SJCRH30 (cell line): ENCODE results near the gene CLIC2. TPM values are rescaled to one million over a fixed set of nuclear protein-coding genes. Genes with fewer than 3 reads are reported as not detected.
"Not testable (repeated sequence)": the region's sequence is repeated elsewhere in the genome, so short reads cannot be mapped to it uniquely, and the experiment has no call there.

Experiments
- DNase-seq, 2 experiments: peaks; one replicate each; pipeline ENCODE4 v3.0.0-alpha.2; 2015 to 2020
- H3K27ac ChIP-seq: fragments of 250-450 bp; sonication (Bioruptor Pico); 2 replicates; pipeline ENCODE4 v1.5.1; 2020; ENCODE audit warnings: mild to moderate bottlenecking, moderate library complexity
- H3K27me3 ChIP-seq: fragments of 250-450 bp; sonication (Bioruptor Pico); 2 replicates; pipeline ENCODE4 v1.5.1; 2020; ENCODE audit warnings: mild to moderate bottlenecking, moderate library complexity
- H3K36me3 ChIP-seq: fragments of 250-450 bp; sonication (Bioruptor Pico); 2 replicates; pipeline ENCODE4 v1.5.1; 2020; ENCODE audit warnings: mild to moderate bottlenecking, moderate library complexity
- H3K4me1 ChIP-seq: fragments of 250-450 bp; sonication (Bioruptor Pico); 2 replicates; pipeline ENCODE4 v1.5.1; 2020; ENCODE audit warnings: mild to moderate bottlenecking, moderate library complexity
- H3K4me3 ChIP-seq: fragments of 250-450 bp; sonication (Bioruptor Pico); 2 replicates; pipeline ENCODE4 v1.5.1; 2020; ENCODE audit warnings: mild to moderate bottlenecking, moderate library complexity
- H3K9me3 ChIP-seq: fragments of 250-450 bp; sonication (Bioruptor Pico); replicated peaks from 2 replicates; pipeline ENCODE4 v1.5.1; 2020; ENCODE audit warnings: mild to moderate bottlenecking, moderate library complexity
- total RNA-seq: library from RNA; depleted of rRNA; stranded (reverse); fragments of >200 nt; shearing (Covaris generic); gene quantifications from 2 replicates; pipeline ENCODE4 v1.2.3, GENCODE V29; 2014; rRNA removed

Gene CLIC2
- 0.05 and 0.06 TPM in 2 replicates for total RNA-seq

- Histone ChIP-seq H3K27ac (no peak within 1 kb of the TSS), H3K4me3 (no peak within 1 kb of the TSS), H3K9me3 (no peaks in the 10 kb centered on the region), H3K27me3 (no peaks in the 10 kb centered on the region), H3K36me3 (no peaks in the 10 kb centered on the region), H3K4me1 (no peaks in the 10 kb centered on the region)
- peak in 1 of 2 experiments; percentile 0 for DNase-seq
These were observed at the start of gene CLIC2 for GRCh38 chrX:155334486-155335336. Gene CLIC2, minus strand, starts transcription at chrX:155334614. Its CDS starts 187 bp downstream, at chrX:155334427.

DNA sequence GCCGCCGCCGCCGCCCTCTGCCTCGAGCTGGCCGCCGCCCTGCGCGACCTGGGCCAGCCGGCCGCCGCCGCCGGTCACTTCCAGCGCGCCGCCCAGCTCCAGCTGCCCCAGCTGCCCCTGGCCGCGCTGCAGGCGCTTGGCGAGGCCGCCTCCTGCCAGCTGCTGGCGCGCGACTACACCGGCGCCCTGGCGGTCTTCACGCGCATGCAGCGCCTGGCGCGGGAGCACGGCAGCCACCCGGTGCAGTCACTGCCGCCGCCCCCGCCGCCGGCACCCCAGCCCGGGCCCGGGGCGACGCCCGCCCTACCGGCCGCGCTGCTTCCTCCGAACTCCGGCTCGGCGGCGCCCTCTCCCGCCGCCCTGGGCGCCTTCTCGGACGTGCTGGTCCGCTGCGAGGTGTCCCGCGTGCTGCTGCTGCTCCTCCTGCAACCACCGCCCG lies 48.1 kb upstream of the CLIC2 start:
- not testable (repeated sequence) for H3K36me3 ChIP-seq, DNase-seq, H3K9me3 ChIP-seq, H3K27me3 ChIP-seq, H3K27ac ChIP-seq, H3K4me1 ChIP-seq, H3K4me3 ChIP-seq

DNA sequence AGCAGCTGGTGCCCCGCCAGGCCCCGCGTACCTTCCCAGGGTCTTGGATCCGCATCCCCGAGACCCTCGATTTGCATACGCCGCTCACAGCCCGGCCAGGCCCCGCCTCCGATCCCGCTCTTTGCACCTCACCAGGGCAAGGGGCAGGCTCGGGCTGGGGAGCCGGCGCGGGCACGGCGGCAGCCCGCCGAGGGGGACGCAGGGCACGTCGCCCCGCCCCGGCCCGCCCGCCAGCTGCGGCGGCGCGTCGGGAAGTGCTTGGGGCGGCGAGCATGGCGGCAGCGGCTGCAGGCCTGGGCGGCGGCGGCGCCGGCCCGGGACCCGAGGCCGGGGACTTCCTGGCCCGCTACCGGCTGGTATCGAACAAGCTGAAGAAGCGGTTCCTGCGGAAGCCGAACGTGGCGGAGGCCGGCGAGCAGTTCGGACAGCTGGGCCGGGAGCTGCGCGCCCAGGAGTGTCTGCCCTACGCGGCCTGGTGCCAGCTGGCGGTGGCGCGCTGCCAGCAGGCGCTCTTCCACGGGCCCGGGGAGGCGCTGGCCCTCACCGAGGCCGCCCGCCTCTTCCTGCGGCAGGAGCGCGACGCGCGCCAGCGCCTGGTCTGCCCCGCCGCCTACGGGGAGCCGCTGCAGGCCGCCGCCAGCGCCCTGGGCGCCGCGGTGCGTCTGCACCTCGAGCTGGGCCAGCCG lies 47.6 kb upstream of the CLIC2 start, which contains the start of gene F8A2:
Gene F8A2, plus strand, starts transcription at position 253 of the 686 bp plus-strand sequence. Its CDS starts 20 bp downstream, at position 273.
- not testable (repeated sequence) for DNase-seq, H3K4me1 ChIP-seq, H3K27me3 ChIP-seq, H3K27ac ChIP-seq, H3K4me3 ChIP-seq, H3K36me3 ChIP-seq, H3K9me3 ChIP-seq

DNA sequence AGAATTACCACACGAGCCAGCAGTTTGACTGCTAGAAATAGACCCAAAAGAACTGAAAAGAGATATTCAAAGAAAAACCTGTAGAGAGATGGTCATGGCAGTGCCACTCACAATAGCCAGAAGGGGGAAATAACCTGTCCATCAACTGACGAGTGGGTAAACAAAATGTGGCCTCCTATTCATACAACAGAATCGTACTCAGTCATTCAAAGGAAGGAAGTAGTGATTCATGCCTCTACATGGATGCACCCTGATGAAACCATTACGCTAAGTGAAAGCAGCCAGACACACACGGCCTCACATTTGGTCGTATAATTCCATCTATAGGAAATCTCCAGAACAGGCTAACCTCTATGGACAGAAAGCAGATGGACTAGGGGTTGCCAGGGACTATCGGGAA lies 45.4 kb upstream of the CLIC2 start:
- not testable (repeated sequence) for H3K4me3 ChIP-seq, H3K27me3 ChIP-seq, H3K4me1 ChIP-seq, H3K27ac ChIP-seq, H3K9me3 ChIP-seq, DNase-seq, H3K36me3 ChIP-seq

DNA sequence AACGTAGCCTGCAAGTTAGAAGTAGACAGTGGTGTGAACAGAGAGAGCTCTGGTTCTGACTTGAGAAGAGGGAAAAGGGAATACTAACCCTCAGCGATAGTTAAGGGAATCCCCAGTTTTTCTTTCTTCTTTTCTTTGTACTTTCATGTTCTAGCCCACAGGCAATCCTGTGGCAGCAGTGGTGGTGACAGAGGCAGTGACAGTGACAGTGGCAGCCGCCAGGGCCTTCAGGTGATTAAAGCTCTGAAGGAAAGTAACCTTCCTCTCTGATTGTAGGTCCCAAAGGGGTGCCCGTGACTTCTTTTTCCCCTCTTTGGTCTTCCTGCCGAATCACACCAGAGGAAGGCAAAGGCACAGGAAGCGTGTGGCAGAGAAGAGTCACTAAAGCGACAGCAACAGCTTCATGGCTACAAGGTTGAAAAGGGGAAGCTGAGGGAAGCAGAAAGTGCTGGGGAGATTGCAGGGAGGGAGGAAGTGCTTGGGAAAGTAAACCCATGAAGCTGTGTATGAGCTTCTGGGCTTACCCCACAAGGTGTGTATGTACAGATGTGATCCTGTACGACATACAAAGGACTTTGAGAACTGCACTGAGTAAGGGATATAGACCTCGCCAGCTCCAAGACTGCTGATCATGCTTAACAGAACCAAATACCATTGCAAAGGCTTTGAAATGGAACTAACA lies 39.5 kb upstream of the CLIC2 start:
- H3K27ac ChIP-seq, DNase-seq: not testable (repeated sequence)

DNA sequence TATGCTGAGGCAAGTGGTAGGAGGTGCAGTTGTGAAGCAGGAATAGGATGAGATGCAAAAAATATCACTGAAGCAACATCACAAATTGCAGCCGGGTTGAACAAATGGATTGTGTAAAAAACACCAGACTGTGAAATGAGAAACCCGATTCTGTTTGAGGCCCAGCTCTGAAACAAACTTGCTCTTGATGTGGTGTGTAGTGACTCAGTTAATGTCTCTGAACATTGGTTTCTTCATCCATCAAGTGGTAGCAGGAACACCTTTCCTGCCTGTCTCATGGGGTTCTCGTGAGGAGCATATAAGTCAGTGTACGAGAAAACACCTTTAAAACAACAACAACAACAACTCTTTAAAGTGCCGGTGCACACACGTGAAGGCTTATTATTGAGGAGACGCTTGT lies 29.3 kb upstream of the CLIC2 start:
- not testable (repeated sequence) for H3K27me3 ChIP-seq, H3K4me1 ChIP-seq, H3K9me3 ChIP-seq, H3K27ac ChIP-seq, H3K4me3 ChIP-seq, DNase-seq, H3K36me3 ChIP-seq

More for the DNA sequence above, 39.5 kb upstream of the CLIC2 start:
- H3K36me3 ChIP-seq, H3K4me3 ChIP-seq, H3K9me3 ChIP-seq, H3K27me3 ChIP-seq, H3K4me1 ChIP-seq: not testable (repeated sequence)

- H3K27me3 ChIP-seq, DNase-seq, H3K9me3 ChIP-seq, H3K27ac ChIP-seq, H3K4me3 ChIP-seq, H3K36me3 ChIP-seq, H3K4me1 ChIP-seq: not testable (repeated sequence)
These were observed 15.0 kb upstream of the CLIC2 start for GRCh38 chrX:155349448-155349847.

DNA sequence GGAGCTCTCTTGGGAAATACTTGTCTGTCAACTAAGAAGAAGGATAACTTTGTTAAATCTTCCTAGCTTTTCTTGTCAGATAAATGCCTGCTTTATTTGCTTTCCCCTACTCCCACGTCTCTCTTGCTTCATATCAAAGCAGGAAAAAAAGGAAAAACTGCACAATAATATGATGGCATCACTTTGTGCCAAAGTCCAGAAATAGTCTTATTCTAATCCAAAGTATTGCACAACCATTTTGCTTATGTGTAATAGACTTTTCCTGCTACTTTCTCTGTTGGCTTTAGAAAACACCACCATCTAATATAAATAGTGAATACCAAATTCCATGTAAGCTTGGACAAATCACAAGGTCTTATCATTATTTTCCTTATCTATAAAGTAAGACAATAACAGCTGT lies 11.3 kb upstream of the CLIC2 start:
- not testable (repeated sequence) for H3K4me3 ChIP-seq, H3K9me3 ChIP-seq, H3K27ac ChIP-seq, H3K36me3 ChIP-seq, DNase-seq, H3K4me1 ChIP-seq, H3K27me3 ChIP-seq

GRCh38 chrX:155335337-155335712 lies 911 bp upstream of the CLIC2 start:
- not testable (repeated sequence) for H3K4me1 ChIP-seq, H3K27me3 ChIP-seq, H3K4me3 ChIP-seq, DNase-seq, H3K27ac ChIP-seq, H3K36me3 ChIP-seq, H3K9me3 ChIP-seq

GRCh38 chrX:155333544-155334100 lies 792 bp downstream of the CLIC2 start:
- Histone ChIP-seq H3K27ac (no peak overlapping the region), H3K4me3 (no peak overlapping the region), H3K27me3 (no peaks in the 10 kb centered on the region), H3K36me3 (no peaks in the 10 kb centered on the region), H3K9me3 (no peaks in the 10 kb centered on the region), H3K4me1 (no peaks in the 10 kb centered on the region)
- no peak for DNase-seq

GRCh38 chrX:155330992-155331391 lies 3.4 kb downstream of the CLIC2 start:
- DNase-seq, result no peak
- H3K4me1 ChIP-seq, result no peaks in the 10 kb centered on the region
- no peaks in the 10 kb centered on the region for H3K9me3 ChIP-seq
- no peaks in the 10 kb centered on the region for H3K36me3 ChIP-seq
- H3K4me3 ChIP-seq, result no peak overlapping the region
- no peak overlapping the region for H3K27ac ChIP-seq
- no peaks in the 10 kb centered on the region for H3K27me3 ChIP-seq

DNA sequence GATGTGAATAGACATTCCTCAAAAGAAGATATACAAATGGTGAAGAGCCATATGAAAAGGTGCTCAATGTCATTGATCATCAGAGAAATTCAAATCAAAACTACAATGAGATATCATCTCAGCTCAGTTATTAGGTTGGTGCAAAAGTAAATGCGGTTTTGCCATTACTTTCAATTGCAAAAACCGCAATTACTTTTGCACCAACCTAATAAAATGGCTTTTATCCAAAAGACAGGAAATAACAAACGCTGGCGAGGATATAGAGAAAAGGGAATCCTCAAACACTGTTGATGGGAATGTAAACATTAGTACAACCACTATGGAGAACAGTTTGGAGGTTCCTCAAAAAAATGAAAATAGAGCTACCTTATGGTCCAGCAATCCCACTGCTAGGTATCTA lies 5.1 kb downstream of the CLIC2 start:
- no peaks in the 10 kb centered on the region for H3K4me1 ChIP-seq
- H3K9me3 ChIP-seq, result no peaks in the 10 kb centered on the region
- H3K4me3 ChIP-seq, result no peak overlapping the region
- no peak overlapping the region for H3K27ac ChIP-seq
- DNase-seq, result no peak
- no peaks in the 10 kb centered on the region for H3K36me3 ChIP-seq
- H3K27me3 ChIP-seq, result no peaks in the 10 kb centered on the region

- no peak for DNase-seq
- Histone ChIP-seq H3K9me3 (no peaks in the 10 kb centered on the region), H3K36me3 (no peaks in the 10 kb centered on the region)
These were observed 7.8 kb downstream of the CLIC2 start for GRCh38 chrX:155326610-155327009.

GRCh38 chrX:155314260-155314659 lies 20.2 kb downstream of the CLIC2 start:
- Histone ChIP-seq H3K27ac (no peak overlapping the region), H3K4me1 (no peaks in the 10 kb centered on the region), H3K36me3 (no peaks in the 10 kb centered on the region), H3K9me3 (no peaks in the 10 kb centered on the region), H3K4me3 (no peak overlapping the region), H3K27me3 (no peaks in the 10 kb centered on the region)
- DNase-seq, result peak in 1 of 2 experiments; percentile 0

More at GRCh38 chrX:155326610-155327009, 7.8 kb downstream of the CLIC2 start:
- Histone ChIP-seq H3K4me3 (no peak overlapping the region), H3K27ac (no peak overlapping the region), H3K4me1 (no peaks in the 10 kb centered on the region), H3K27me3 (no peaks in the 10 kb centered on the region)

DNA sequence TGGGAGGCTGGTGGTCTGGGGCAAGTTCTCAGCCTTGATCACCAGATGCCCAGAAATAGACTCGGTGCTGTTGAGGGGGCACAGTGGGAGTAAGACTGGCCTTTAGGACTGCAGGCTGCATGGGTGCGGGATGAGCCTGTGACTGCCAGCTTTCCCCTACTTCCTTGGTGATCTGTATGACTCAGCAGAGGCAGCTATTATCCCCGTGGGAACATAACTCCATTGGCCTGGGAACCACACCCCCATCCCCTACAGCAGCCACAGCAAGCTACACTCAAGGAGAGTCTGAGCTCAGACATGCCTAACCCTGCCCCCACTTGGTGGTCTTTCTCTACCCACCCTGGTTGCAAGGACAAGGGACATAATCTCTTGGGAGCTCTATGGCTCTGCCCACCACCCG lies 20.6 kb downstream of the CLIC2 start:
- Histone ChIP-seq H3K4me3 (no peak overlapping the region), H3K27ac (no peak overlapping the region), H3K9me3 (no peaks in the 10 kb centered on the region), H3K27me3 (no peaks in the 10 kb centered on the region), H3K36me3 (no peaks in the 10 kb centered on the region), H3K4me1 (no peaks in the 10 kb centered on the region)
- DNase-seq, result peak in 1 of 2 experiments; percentile 9
